Measurements from ENCODE around the gene BANF1. TPM values are rescaled to one million over a fixed set of nuclear protein-coding genes. Genes with fewer than 3 reads are reported as not detected.

BANF1 gene, protein sequence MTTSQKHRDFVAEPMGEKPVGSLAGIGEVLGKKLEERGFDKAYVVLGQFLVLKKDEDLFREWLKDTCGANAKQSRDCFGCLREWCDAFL
- 248 and 252 TPM in 2 replicates for polyA plus RNA-seq (2013)

DNA sequence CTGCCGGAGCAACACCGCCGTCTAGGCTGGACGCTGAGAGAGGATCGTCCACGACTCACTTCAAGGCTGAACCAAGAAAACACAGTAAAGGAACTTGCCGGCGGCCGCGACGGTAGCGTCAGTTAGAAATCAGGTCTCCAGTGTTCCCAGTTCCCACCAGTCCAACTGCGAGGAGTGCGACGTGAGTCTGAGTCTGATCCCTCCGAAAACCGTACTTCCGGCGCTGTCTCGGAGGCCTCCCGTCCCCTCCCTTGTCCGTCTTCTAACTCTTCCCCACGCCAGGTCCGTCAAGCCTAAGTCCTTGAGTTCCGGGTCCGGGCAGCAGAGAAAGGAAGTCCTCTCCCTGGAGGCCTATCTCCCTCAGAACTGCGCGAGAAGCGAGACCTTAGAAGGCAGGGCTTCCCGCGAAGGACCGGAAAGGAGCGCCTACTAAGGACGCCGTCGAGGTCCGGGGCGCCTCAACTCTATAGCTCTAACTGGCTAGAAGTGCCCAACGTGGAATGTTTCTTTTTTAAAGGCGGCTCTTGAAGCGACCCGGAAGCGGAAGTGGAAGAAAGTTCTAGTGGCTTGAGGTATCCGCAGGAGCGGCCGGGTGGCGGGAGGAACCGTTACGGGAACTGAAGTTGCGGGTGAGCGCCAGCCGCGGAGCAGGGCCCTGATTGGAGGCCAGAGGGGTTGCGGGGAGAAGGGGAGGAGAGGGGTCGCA is at the start of gene BANF1, which contains the start of gene EIF1AD:
Gene BANF1 (plus strand): TSS at position 562 of the 706 bp plus-strand sequence. CDS start 748 bp downstream, outside the sequence.
Gene EIF1AD (minus strand): TSS at position 216 of the 706 bp plus-strand sequence. CDS start 1,768 bp downstream, outside the sequence.
- Histone ChIP-seq H2AFZ (ENCODE audit: insufficient read depth, low read length, poor library complexity) (peak within 1 kb of the TSS; percentile 94), H4K8ac (ENCODE audit: low read depth, low read length) (peak within 1 kb of the TSS; percentile 92), H3K4me3 (ENCODE audit: low read depth, low read length) (peak within 1 kb of the TSS; percentile 85), H3K4ac (ENCODE audit: low read depth, low read length) (peak within 1 kb of the TSS; percentile 75), H3K9ac (ENCODE audit: low read length) (peak within 1 kb of the TSS; percentile 86), H2BK120ac (ENCODE audit: insufficient read depth, low read length, poor library complexity) (peak within 1 kb of the TSS; percentile 94), H3K4me2 (ENCODE audit: low read length) (peak within 1 kb of the TSS; percentile 94), H3K4me1 (ENCODE audit: control insufficient read depth in 1 of 2, insufficient read depth in 2 of 2, low read length in 2 of 2) (peaks cover 7 to 13% of the 10 kb centered on the region in 2 experiments), H3K27ac (ENCODE audit: low read depth, low read length) (peak within 1 kb of the TSS; percentile 87), H3K79me1 (ENCODE audit: low read length) (peaks cover 10% of the 10 kb centered on the region), H3K18ac (ENCODE audit: low read length) (peak within 1 kb of the TSS; percentile 91), H4K12ac (ENCODE audit: low read depth, low read length) (peak within 1 kb of the TSS; percentile 92), H3K36me3 (ENCODE audit: control insufficient read depth in 1 of 2, insufficient read depth in 2 of 2, low read length in 2 of 2) (peaks cover 32 to 40% of the 10 kb centered on the region in 2 experiments), H2BK5ac (ENCODE audit: low read depth, low read length, poor library complexity) (peak within 1 kb of the TSS; percentile 78), H3K9me3 (ENCODE audit: insufficient read depth, low read depth, low read length) (no peaks in the 10 kb centered on the region), H3K79me2 (ENCODE audit: control insufficient read depth, insufficient read depth, low read length, poor library complexity) (peaks cover 9% of the 10 kb centered on the region), H2AK5ac (ENCODE audit: low read length) (peak within 1 kb of the TSS; percentile 60), H3K23ac (ENCODE audit: low read length) (no peak within 1 kb of the TSS), H3K14ac (ENCODE audit: low read length) (peak within 1 kb of the TSS; percentile 95), H2BK12ac (ENCODE audit: low read length) (no peak within 1 kb of the TSS), H4K91ac (ENCODE audit: low read depth, low read length) (peak within 1 kb of the TSS; percentile 87), H3K27me3 (ENCODE audit: insufficient read depth, low read length) (no peaks in the 10 kb centered on the region)
- peak; percentile 94 to 98 for DNase-seq
- WGBS (ENCODE audit: extremely low coverage, insufficient coverage, insufficient read length) = no CpG with 5 or more reads among the region's 55 CpGs

DNA sequence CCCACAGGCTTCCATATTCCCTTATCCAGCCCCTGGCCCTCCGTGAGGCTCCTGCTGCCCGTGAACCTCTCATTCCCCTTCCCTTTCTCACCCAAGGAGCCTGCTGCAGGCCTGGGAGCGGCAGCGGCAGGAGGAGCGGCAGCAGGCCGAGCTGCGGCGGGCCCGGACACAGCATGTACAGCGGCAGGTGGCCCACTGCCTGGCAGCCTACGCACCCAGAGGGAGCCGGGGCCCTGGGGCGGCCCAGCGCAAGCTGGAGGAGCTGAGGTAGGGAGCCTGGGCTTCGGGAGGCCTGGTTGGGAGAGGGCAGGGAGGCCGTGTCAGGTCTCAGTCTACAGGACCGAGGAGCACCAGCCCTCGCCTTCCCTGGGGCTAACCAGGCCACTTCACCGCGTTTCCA is 48.8 kb upstream of the BANF1 start:
- Histone ChIP-seq H2BK12ac (ENCODE audit: low read length) (no peak overlapping the region), H2AK5ac (ENCODE audit: low read length) (no peak overlapping the region), H2BK120ac (ENCODE audit: insufficient read depth, low read length, poor library complexity) (no peak overlapping the region), H3K9me3 (ENCODE audit: insufficient read depth, low read depth, low read length) (peaks cover 2% of the 10 kb centered on the region), H3K79me2 (ENCODE audit: control insufficient read depth, insufficient read depth, low read length, poor library complexity) (no peaks in the 10 kb centered on the region), H3K9ac (ENCODE audit: low read length) (no peak overlapping the region), H3K79me1 (ENCODE audit: low read length) (no peaks in the 10 kb centered on the region), H2BK5ac (ENCODE audit: low read depth, low read length, poor library complexity) (no peak overlapping the region), H3K4me3 (ENCODE audit: low read depth, low read length) (no peak overlapping the region), H3K14ac (ENCODE audit: low read length) (no peak overlapping the region), H3K4ac (ENCODE audit: low read depth, low read length) (no peak overlapping the region), H4K12ac (ENCODE audit: low read depth, low read length) (peak overlapping the region; percentile 64), H3K36me3 (ENCODE audit: control insufficient read depth in 1 of 2, insufficient read depth in 2 of 2, low read length in 2 of 2) (no peaks in the 10 kb centered on the region), H3K23ac (ENCODE audit: low read length) (no peak overlapping the region), H4K91ac (ENCODE audit: low read depth, low read length) (peak overlapping the region; percentile 19), H2AFZ (ENCODE audit: insufficient read depth, low read length, poor library complexity) (peak overlapping the region; percentile 25), H3K4me1 (ENCODE audit: control insufficient read depth in 1 of 2, insufficient read depth in 2 of 2, low read length in 2 of 2) (no peaks in the 10 kb centered on the region), H3K4me2 (ENCODE audit: low read length) (no peak overlapping the region), H3K18ac (ENCODE audit: low read length) (no peak overlapping the region), H4K8ac (ENCODE audit: low read depth, low read length) (peak overlapping the region; percentile 13), H3K27ac (ENCODE audit: low read depth, low read length) (no peak overlapping the region), H3K27me3 (ENCODE audit: insufficient read depth, low read length) (no peaks in the 10 kb centered on the region)
- WGBS (ENCODE audit: extremely low coverage, insufficient coverage, insufficient read length) = no CpG with 5 or more reads among the region's 20 CpGs
- no peak for DNase-seq

DNA sequence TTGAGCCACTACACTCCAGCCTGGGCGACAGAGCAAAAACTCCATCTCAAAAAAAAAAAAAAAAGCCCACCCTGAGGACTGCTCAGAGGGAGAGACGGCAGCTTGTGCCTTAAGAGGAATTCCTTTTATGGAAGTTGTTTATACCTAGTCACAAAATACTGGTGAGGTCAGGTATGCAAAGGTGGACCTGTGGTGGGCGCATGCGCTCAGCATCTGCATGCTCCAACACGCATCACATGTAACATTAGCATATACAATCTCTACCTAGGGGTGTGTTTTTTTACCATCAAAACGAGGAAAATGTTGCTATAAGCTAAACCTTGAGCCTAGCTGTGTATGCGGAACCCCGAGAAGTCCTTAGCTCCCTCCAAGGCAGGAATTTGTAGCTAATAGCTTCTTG is 47.5 kb upstream of the BANF1 start:
- no CpG with 5 or more reads among the region's 8 CpGs for WGBS (ENCODE audit: extremely low coverage, insufficient coverage, insufficient read length)

DNA sequence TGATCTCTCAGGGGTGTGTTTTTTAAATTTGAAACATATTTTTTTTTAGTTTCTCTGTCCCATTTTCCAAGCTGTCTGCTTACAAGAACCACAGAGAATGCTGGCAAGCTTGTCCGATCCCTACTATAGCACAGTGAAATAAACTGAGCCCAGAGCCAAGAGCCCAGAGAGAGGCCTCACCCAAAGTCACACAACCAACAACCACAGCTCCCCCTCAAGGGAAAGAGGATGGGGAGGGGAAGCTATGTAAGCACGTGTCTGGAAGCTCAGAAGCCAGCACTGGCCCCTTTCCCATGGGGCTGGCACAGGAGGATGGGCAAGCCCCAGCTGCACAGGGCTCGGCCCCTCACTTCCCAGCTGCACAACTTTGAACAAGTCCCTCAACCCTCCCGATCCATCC is 44.0 kb upstream of the BANF1 start:
- no peak overlapping the region for H3K9ac ChIP-seq (ENCODE audit: low read length)
- no peak overlapping the region for H3K4me2 ChIP-seq (ENCODE audit: low read length)
- H3K4me3 ChIP-seq (ENCODE audit: low read depth, low read length) = no peak overlapping the region
- peaks cover 8% of the 10 kb centered on the region for H3K79me1 ChIP-seq (ENCODE audit: low read length)
- no peaks in the 10 kb centered on the region for H3K27me3 ChIP-seq (ENCODE audit: insufficient read depth, low read length)
- H3K27ac ChIP-seq (ENCODE audit: low read depth, low read length) = no peak overlapping the region
- no peak overlapping the region for H3K4ac ChIP-seq (ENCODE audit: low read depth, low read length)
- no peak overlapping the region for H2AFZ ChIP-seq (ENCODE audit: insufficient read depth, low read length, poor library complexity)
- H3K18ac ChIP-seq (ENCODE audit: low read length) = no peak overlapping the region
- no peak overlapping the region for H4K91ac ChIP-seq (ENCODE audit: low read depth, low read length)
- no peak for DNase-seq
- no peak overlapping the region for H4K8ac ChIP-seq (ENCODE audit: low read depth, low read length)
- H2BK120ac ChIP-seq (ENCODE audit: insufficient read depth, low read length, poor library complexity) = no peak overlapping the region
- no peak overlapping the region for H3K14ac ChIP-seq (ENCODE audit: low read length)
- H3K23ac ChIP-seq (ENCODE audit: low read length) = no peak overlapping the region
- H2BK12ac ChIP-seq (ENCODE audit: low read length) = no peak overlapping the region
- H3K79me2 ChIP-seq (ENCODE audit: control insufficient read depth, insufficient read depth, low read length, poor library complexity) = peaks cover 9% of the 10 kb centered on the region
- no CpG with 5 or more reads among the region's 4 CpGs for WGBS (ENCODE audit: extremely low coverage, insufficient coverage, insufficient read length)
- H4K12ac ChIP-seq (ENCODE audit: low read depth, low read length) = no peak overlapping the region
- peaks cover 2% of the 10 kb centered on the region for H3K9me3 ChIP-seq (ENCODE audit: insufficient read depth, low read depth, low read length)
- no peaks in the 10 kb centered on the region for H3K36me3 ChIP-seq (ENCODE audit: control insufficient read depth in 1 of 2, insufficient read depth in 2 of 2, low read length in 2 of 2)
- no peak overlapping the region for H2BK5ac ChIP-seq (ENCODE audit: low read depth, low read length, poor library complexity)
- H2AK5ac ChIP-seq (ENCODE audit: low read length) = no peak overlapping the region
- peaks cover 4 to 9% of the 10 kb centered on the region in 2 experiments for H3K4me1 ChIP-seq (ENCODE audit: control insufficient read depth in 1 of 2, insufficient read depth in 2 of 2, low read length in 2 of 2)

More for the DNA sequence above, 47.5 kb upstream of the BANF1 start:
- H2BK120ac ChIP-seq (ENCODE audit: insufficient read depth, low read length, poor library complexity) = no peak overlapping the region
- H3K23ac ChIP-seq (ENCODE audit: low read length) = no peak overlapping the region
- H2AFZ ChIP-seq (ENCODE audit: insufficient read depth, low read length, poor library complexity) = no peak overlapping the region
- H3K4me3 ChIP-seq (ENCODE audit: low read depth, low read length) = no peak overlapping the region
- H3K4me2 ChIP-seq (ENCODE audit: low read length) = no peak overlapping the region
- H3K9me3 ChIP-seq (ENCODE audit: insufficient read depth, low read depth, low read length) = peaks cover 2% of the 10 kb centered on the region
- no peak overlapping the region for H3K27ac ChIP-seq (ENCODE audit: low read depth, low read length)
- H3K18ac ChIP-seq (ENCODE audit: low read length) = no peak overlapping the region
- DNase-seq = peak in 1 of 2 donors; percentile 37
- no peak overlapping the region for H4K91ac ChIP-seq (ENCODE audit: low read depth, low read length)
- H3K9ac ChIP-seq (ENCODE audit: low read length) = no peak overlapping the region
- H2BK5ac ChIP-seq (ENCODE audit: low read depth, low read length, poor library complexity) = no peak overlapping the region
- no peak overlapping the region for H3K4ac ChIP-seq (ENCODE audit: low read depth, low read length)
- H3K27me3 ChIP-seq (ENCODE audit: insufficient read depth, low read length) = no peaks in the 10 kb centered on the region
- no peak overlapping the region for H3K14ac ChIP-seq (ENCODE audit: low read length)
- H3K79me1 ChIP-seq (ENCODE audit: low read length) = no peaks in the 10 kb centered on the region
- H3K4me1 ChIP-seq (ENCODE audit: control insufficient read depth in 1 of 2, insufficient read depth in 2 of 2, low read length in 2 of 2) = no peaks in the 10 kb centered on the region
- no peak overlapping the region for H2AK5ac ChIP-seq (ENCODE audit: low read length)
- no peak overlapping the region for H4K8ac ChIP-seq (ENCODE audit: low read depth, low read length)
- H2BK12ac ChIP-seq (ENCODE audit: low read length) = no peak overlapping the region
- no peaks in the 10 kb centered on the region for H3K79me2 ChIP-seq (ENCODE audit: control insufficient read depth, insufficient read depth, low read length, poor library complexity)
- no peak overlapping the region for H4K12ac ChIP-seq (ENCODE audit: low read depth, low read length)
- H3K36me3 ChIP-seq (ENCODE audit: control insufficient read depth in 1 of 2, insufficient read depth in 2 of 2, low read length in 2 of 2) = no peaks in the 10 kb centered on the region

Measured in trophoblast cell (in vitro differentiated cells and primary cell).